ENCODE data around the gene SPCS1.
"Not testable (repeated sequence)": the region's sequence is repeated elsewhere in the genome, so short reads cannot be mapped to it uniquely, and the experiment has no call there.

Gene SPCS1

GRCh38 chr3:52721730-52722008 lies 15.8 kb downstream of the SPCS1 start:
- H3K9me3 ChIP-seq (ENCODE audit: control insufficient read depth, low read length) = no peaks in the 10 kb centered on the region

GRCh38 chr3:52722491-52722890 lies 16.6 kb downstream of the SPCS1 start:
- Histone ChIP-seq H3K4me1 (ENCODE audit: control insufficient read depth, insufficient read depth, low read length) (peaks cover 3% of the 10 kb centered on the region), H3K4me3 (ENCODE audit: low read length) (no peak overlapping the region), H3K36me3 (ENCODE audit: control insufficient read depth, insufficient read depth, low read length) (no peaks in the 10 kb centered on the region), H3K9ac (ENCODE audit: low read length) (no peak overlapping the region), H3K27me3 (ENCODE audit: control insufficient read depth, insufficient read depth, low read length) (no peaks in the 10 kb centered on the region), H3K9me3 (ENCODE audit: control insufficient read depth, low read length) (no peaks in the 10 kb centered on the region)

More at GRCh38 chr3:52721730-52722008, 15.8 kb downstream of the SPCS1 start:
- Histone ChIP-seq H3K4me3 (ENCODE audit: low read length) (no peak overlapping the region), H3K27me3 (ENCODE audit: control insufficient read depth, insufficient read depth, low read length) (no peaks in the 10 kb centered on the region), H3K9ac (ENCODE audit: low read length) (no peak overlapping the region), H3K4me1 (ENCODE audit: control insufficient read depth, insufficient read depth, low read length) (peaks cover 3% of the 10 kb centered on the region), H3K36me3 (ENCODE audit: control insufficient read depth, insufficient read depth, low read length) (no peaks in the 10 kb centered on the region)

- H3K4me3 ChIP-seq (ENCODE audit: low read length) = no peak overlapping the region
- no peaks in the 10 kb centered on the region for H3K36me3 ChIP-seq (ENCODE audit: control insufficient read depth, insufficient read depth, low read length)
- H3K9me3 ChIP-seq (ENCODE audit: control insufficient read depth, low read length) = no peaks in the 10 kb centered on the region
- H3K4me1 ChIP-seq (ENCODE audit: control insufficient read depth, insufficient read depth, low read length) = peaks cover 3% of the 10 kb centered on the region
- H3K9ac ChIP-seq (ENCODE audit: low read length) = no peak overlapping the region
- H3K27me3 ChIP-seq (ENCODE audit: control insufficient read depth, insufficient read depth, low read length) = no peaks in the 10 kb centered on the region
Measured at GRCh38 chr3:52723935-52724334, 18.0 kb downstream of the SPCS1 start.

GRCh38 chr3:52724511-52724910 lies 18.6 kb downstream of the SPCS1 start:
- no peaks in the 10 kb centered on the region for H3K27me3 ChIP-seq (ENCODE audit: control insufficient read depth, insufficient read depth, low read length)
- peaks cover 3% of the 10 kb centered on the region for H3K4me1 ChIP-seq (ENCODE audit: control insufficient read depth, insufficient read depth, low read length)
- H3K9ac ChIP-seq (ENCODE audit: low read length) = no peak overlapping the region
- H3K9me3 ChIP-seq (ENCODE audit: control insufficient read depth, low read length) = no peaks in the 10 kb centered on the region
- no peak overlapping the region for H3K4me3 ChIP-seq (ENCODE audit: low read length)
- no peaks in the 10 kb centered on the region for H3K36me3 ChIP-seq (ENCODE audit: control insufficient read depth, insufficient read depth, low read length)

- not testable (repeated sequence) for H3K9me3 ChIP-seq (ENCODE audit: control insufficient read depth, low read length); H3K4me1 ChIP-seq (ENCODE audit: control insufficient read depth, insufficient read depth, low read length); H3K36me3 ChIP-seq (ENCODE audit: control insufficient read depth, insufficient read depth, low read length); H3K4me3 ChIP-seq (ENCODE audit: low read length); H3K9ac ChIP-seq (ENCODE audit: low read length); H3K27me3 ChIP-seq (ENCODE audit: control insufficient read depth, insufficient read depth, low read length)
Measured at GRCh38 chr3:52728753-52729152, 22.8 kb downstream of the SPCS1 start.

- Histone ChIP-seq H3K9me3 (ENCODE audit: control insufficient read depth, low read length) (no peaks in the 10 kb centered on the region), H3K4me1 (ENCODE audit: control insufficient read depth, insufficient read depth, low read length) (no peaks in the 10 kb centered on the region), H3K27me3 (ENCODE audit: control insufficient read depth, insufficient read depth, low read length) (no peaks in the 10 kb centered on the region), H3K36me3 (ENCODE audit: control insufficient read depth, insufficient read depth, low read length) (no peaks in the 10 kb centered on the region), H3K9ac (ENCODE audit: low read length) (no peak overlapping the region), H3K4me3 (ENCODE audit: low read length) (no peak overlapping the region)
Measured at GRCh38 chr3:52730681-52731080, 24.8 kb downstream of the SPCS1 start.

- no peaks in the 10 kb centered on the region for H3K36me3 ChIP-seq (ENCODE audit: control insufficient read depth, insufficient read depth, low read length)
- no peaks in the 10 kb centered on the region for H3K9me3 ChIP-seq (ENCODE audit: control insufficient read depth, low read length)
- no peak overlapping the region for H3K4me3 ChIP-seq (ENCODE audit: low read length)
- H3K9ac ChIP-seq (ENCODE audit: low read length) = no peak overlapping the region
- no peaks in the 10 kb centered on the region for H3K27me3 ChIP-seq (ENCODE audit: control insufficient read depth, insufficient read depth, low read length)
- H3K4me1 ChIP-seq (ENCODE audit: control insufficient read depth, insufficient read depth, low read length) = no peaks in the 10 kb centered on the region
Measured at GRCh38 chr3:52731590-52731989, 25.7 kb downstream of the SPCS1 start.

GRCh38 chr3:52733256-52733891 lies 27.5 kb downstream of the SPCS1 start:
- no peaks in the 10 kb centered on the region for H3K9me3 ChIP-seq (ENCODE audit: control insufficient read depth, low read length)
- no peak overlapping the region for H3K9ac ChIP-seq (ENCODE audit: low read length)
- H3K4me1 ChIP-seq (ENCODE audit: control insufficient read depth, insufficient read depth, low read length) = no peaks in the 10 kb centered on the region
- no peaks in the 10 kb centered on the region for H3K27me3 ChIP-seq (ENCODE audit: control insufficient read depth, insufficient read depth, low read length)
- H3K4me3 ChIP-seq (ENCODE audit: low read length) = no peak overlapping the region
- H3K36me3 ChIP-seq (ENCODE audit: control insufficient read depth, insufficient read depth, low read length) = no peaks in the 10 kb centered on the region

GRCh38 chr3:52739730-52740129 lies 33.8 kb downstream of the SPCS1 start:
- Histone ChIP-seq H3K36me3 (ENCODE audit: control insufficient read depth, insufficient read depth, low read length) (no peaks in the 10 kb centered on the region), H3K4me1 (ENCODE audit: control insufficient read depth, insufficient read depth, low read length) (no peaks in the 10 kb centered on the region), H3K27me3 (ENCODE audit: control insufficient read depth, insufficient read depth, low read length) (no peaks in the 10 kb centered on the region), H3K9me3 (ENCODE audit: control insufficient read depth, low read length) (no peaks in the 10 kb centered on the region), H3K9ac (ENCODE audit: low read length) (no peak overlapping the region), H3K4me3 (ENCODE audit: low read length) (no peak overlapping the region)

GRCh38 chr3:52742418-52743041 lies 36.6 kb downstream of the SPCS1 start:
- no peaks in the 10 kb centered on the region for H3K36me3 ChIP-seq (ENCODE audit: control insufficient read depth, insufficient read depth, low read length)
- no peaks in the 10 kb centered on the region for H3K9me3 ChIP-seq (ENCODE audit: control insufficient read depth, low read length)
- no peaks in the 10 kb centered on the region for H3K4me1 ChIP-seq (ENCODE audit: control insufficient read depth, insufficient read depth, low read length)
- no peak overlapping the region for H3K9ac ChIP-seq (ENCODE audit: low read length)
- no peaks in the 10 kb centered on the region for H3K27me3 ChIP-seq (ENCODE audit: control insufficient read depth, insufficient read depth, low read length)
- H3K4me3 ChIP-seq (ENCODE audit: low read length) = no peak overlapping the region

GRCh38 chr3:52743152-52743551 lies 37.2 kb downstream of the SPCS1 start:
- H3K27me3 ChIP-seq (ENCODE audit: control insufficient read depth, insufficient read depth, low read length) = no peaks in the 10 kb centered on the region
- no peak overlapping the region for H3K9ac ChIP-seq (ENCODE audit: low read length)
- H3K4me3 ChIP-seq (ENCODE audit: low read length) = no peak overlapping the region
- H3K4me1 ChIP-seq (ENCODE audit: control insufficient read depth, insufficient read depth, low read length) = no peaks in the 10 kb centered on the region
- H3K36me3 ChIP-seq (ENCODE audit: control insufficient read depth, insufficient read depth, low read length) = no peaks in the 10 kb centered on the region
- H3K9me3 ChIP-seq (ENCODE audit: control insufficient read depth, low read length) = no peaks in the 10 kb centered on the region

- no peaks in the 10 kb centered on the region for H3K27me3 ChIP-seq (ENCODE audit: control insufficient read depth, insufficient read depth, low read length)
- no peaks in the 10 kb centered on the region for H3K9me3 ChIP-seq (ENCODE audit: control insufficient read depth, low read length)
- no peaks in the 10 kb centered on the region for H3K36me3 ChIP-seq (ENCODE audit: control insufficient read depth, insufficient read depth, low read length)
- no peak overlapping the region for H3K9ac ChIP-seq (ENCODE audit: low read length)
- H3K4me1 ChIP-seq (ENCODE audit: control insufficient read depth, insufficient read depth, low read length) = no peaks in the 10 kb centered on the region
- no peak overlapping the region for H3K4me3 ChIP-seq (ENCODE audit: low read length)
Measured at GRCh38 chr3:52743721-52744120, 37.8 kb downstream of the SPCS1 start.
